Neuronal stem cell (in vitro differentiated cells): ENCODE results near the gene ERC2.

ENCODE experiments used
- DNase-seq: peaks from one replicate; pipeline ENCODE4 v3.0.0-alpha.2; 2013; ENCODE audit warnings: low spot score
- H2AFZ ChIP-seq: one replicate; pipeline ENCODE4 v1.6.1; 2013; ENCODE audit warnings: mild to moderate bottlenecking, low read length, inconsistent platforms
- H2AK5ac ChIP-seq: 2 replicates; pipeline ENCODE4 v1.6.1; 2013; ENCODE audit warnings: low read depth, mild to moderate bottlenecking, inconsistent platforms, low read length, moderate library complexity, mixed read lengths
- H2BK120ac ChIP-seq: 2 replicates; pipeline ENCODE4 v1.6.1; 2013; ENCODE audit warnings: low read depth, mild to moderate bottlenecking, inconsistent platforms, low read length, moderate library complexity, mixed read lengths
- H2BK12ac ChIP-seq: one replicate; pipeline ENCODE4 v1.6.1; 2013; ENCODE audit warnings: low read length, inconsistent platforms
- H2BK15ac ChIP-seq: 2 replicates; pipeline ENCODE4 v1.6.1; 2013; ENCODE audit warnings: mild to moderate bottlenecking, low read length, inconsistent platforms, mixed read lengths
- H2BK5ac ChIP-seq: one replicate; pipeline ENCODE4 v1.6.1; 2013; ENCODE audit warnings: inconsistent platforms, mild to moderate bottlenecking, low read length, moderate library complexity
- H3K14ac ChIP-seq: one replicate; pipeline ENCODE4 v1.6.1; 2013; ENCODE audit warnings: low read length, inconsistent platforms
- H3K18ac ChIP-seq: 2 replicates; pipeline ENCODE4 v1.6.1; 2013; ENCODE audit warnings: low read length, inconsistent platforms
- H3K23ac ChIP-seq: 2 replicates; pipeline ENCODE4 v1.6.1; 2013; ENCODE audit warnings: low read depth, mild to moderate bottlenecking, mixed read lengths, low read length, inconsistent platforms; ENCODE audit not compliant: poor library complexity
- H3K27ac ChIP-seq: replicated peaks from 3 replicates; pipeline ENCODE4 v1.5.1; 2013; ENCODE audit warnings: low read length, inconsistent platforms
- H3K27me3 ChIP-seq, 3 experiments: 2 replicates each; pipeline ENCODE4 v1.6.1; 2013; ENCODE audit warnings: low read length in 3 of 3, mild to moderate bottlenecking in 2 of 3, inconsistent platforms in 1 of 3, low read depth in 1 of 3, mixed read lengths in 1 of 3, moderate library complexity in 1 of 3; ENCODE audit not compliant: control insufficient read depth in 3 of 3, insufficient read depth in 3 of 3
- H3K36me3 ChIP-seq, 2 donors: replicated peaks in 1 of 2; 2 replicates each; pipeline ENCODE4 v1.6.1; 2013; ENCODE audit warnings: low read length in 2 of 2; ENCODE audit not compliant: control insufficient read depth in 2 of 2, insufficient read depth in 2 of 2
- H3K4ac ChIP-seq: 2 replicates; pipeline ENCODE4 v1.6.1; 2013; ENCODE audit warnings: inconsistent platforms, mild to moderate bottlenecking, low read length, moderate library complexity
- H3K4me1 ChIP-seq, 2 donors: 1 replicate in 1 of 2; 2 replicates in 1 of 2; pipeline ENCODE4 v1.6.1; 2013; ENCODE audit warnings: low read length in 2 of 2, low read depth in 1 of 2; ENCODE audit not compliant: control insufficient read depth in 2 of 2, insufficient read depth in 1 of 2
- H3K4me2 ChIP-seq: one replicate; pipeline ENCODE4 v1.6.1; 2013; ENCODE audit warnings: mild to moderate bottlenecking, low read length, inconsistent platforms; ENCODE audit not compliant: insufficient read depth, poor library complexity, severe bottlenecking
- H3K4me3 ChIP-seq, 2 donors: 2 replicates each; pipeline ENCODE4 v1.5.1; 2013; ENCODE audit warnings: low read length in 2 of 2, mild to moderate bottlenecking in 2 of 2, inconsistent platforms in 1 of 2, moderate library complexity in 1 of 2
- H3K79me1 ChIP-seq: one replicate; pipeline ENCODE4 v1.6.1; 2013; ENCODE audit warnings: low read depth, mild to moderate bottlenecking, inconsistent platforms, low read length, moderate library complexity
- H3K9ac ChIP-seq: one replicate; pipeline ENCODE4 v1.6.1; 2013; ENCODE audit warnings: mild to moderate bottlenecking, low read depth, low read length, inconsistent platforms; ENCODE audit not compliant: poor library complexity
- H3K9me3 ChIP-seq, 2 donors: replicated peaks in 1 of 2; 2 replicates each; pipeline versions ENCODE3 to v1.6.1; 2013; ENCODE audit warnings: low read length in 2 of 2, mild to moderate bottlenecking in 2 of 2, inconsistent platforms in 1 of 2, low read depth in 1 of 2, mixed read lengths in 1 of 2, moderate library complexity in 1 of 2; ENCODE audit not compliant: control insufficient read depth in 2 of 2, insufficient read depth in 1 of 2
- H4K8ac ChIP-seq: one replicate; pipeline ENCODE4 v1.6.1; 2013; ENCODE audit warnings: low read depth, mild to moderate bottlenecking, inconsistent platforms, low read length, moderate library complexity
- H4K91ac ChIP-seq: one replicate; pipeline ENCODE4 v1.6.1; 2013; ENCODE audit warnings: low read length, low read depth, mild to moderate bottlenecking, inconsistent platforms; ENCODE audit not compliant: poor library complexity
- WGBS, 2 donors: extraction: QIAGEN DNeasy Blood & Tissue Kit; methylation state at CpG; one replicate each; pipeline ENCODE4 v1.1.7; 2013; ENCODE audit warnings: missing lambda C conversion rate in 2 of 2, mixed read lengths in 1 of 2; ENCODE audit not compliant: insufficient read length in 2 of 2, insufficient replicate concordance in 1 of 2; ENCODE audit errors: extremely low coverage in 2 of 2; 5-methylcytosine and 5-hydroxymethylcytosine counted together

Gene ERC2

DNA sequence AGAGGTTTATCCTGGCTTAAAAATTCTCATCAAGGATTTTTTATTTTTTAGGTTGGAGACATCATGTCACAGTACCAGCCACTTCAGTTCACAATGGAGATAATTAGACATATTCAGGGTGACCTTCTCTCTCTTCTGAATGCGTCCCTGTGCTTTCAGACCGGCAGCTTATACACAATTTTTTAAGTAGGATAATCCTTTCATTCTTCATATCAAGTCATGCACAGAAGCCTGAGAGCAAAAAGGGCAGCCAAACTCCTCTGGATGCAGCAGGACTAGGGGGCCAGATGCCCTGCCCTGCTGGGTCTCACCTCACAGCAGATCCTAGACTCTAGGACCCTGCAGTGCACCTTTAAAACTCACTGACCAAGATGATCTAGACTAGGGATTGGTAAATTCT is 210.4 kb downstream of the ERC2 start:
- no peak overlapping the region for H2BK120ac ChIP-seq
- H3K4me1 ChIP-seq, result no peaks in the 10 kb centered on the region
- no peak overlapping the region for H3K18ac ChIP-seq
- no peak for DNase-seq
- no CpG with 5 or more reads among the region's 2 CpGs for WGBS, 2 donors
- no peak overlapping the region for H2BK12ac ChIP-seq
- no peak overlapping the region for H3K4me2 ChIP-seq
- no peak overlapping the region for H3K4me3 ChIP-seq
- H4K8ac ChIP-seq, result no peak overlapping the region
- no peak overlapping the region for H2AFZ ChIP-seq
- peaks cover 2% of the 10 kb centered on the region for H3K79me1 ChIP-seq
- no peak overlapping the region for H3K27ac ChIP-seq
- no peaks in the 10 kb centered on the region for H3K27me3 ChIP-seq
- H3K36me3 ChIP-seq, result no peaks in the 10 kb centered on the region
- H3K23ac ChIP-seq, result no peak overlapping the region
- no peak overlapping the region for H2BK15ac ChIP-seq
- no peak overlapping the region for H3K14ac ChIP-seq
- no peak overlapping the region for H2BK5ac ChIP-seq
- no peak overlapping the region for H4K91ac ChIP-seq
- peaks cover 0 to 2% of the 10 kb centered on the region in 2 donors for H3K9me3 ChIP-seq
- no peak overlapping the region for H2AK5ac ChIP-seq
- H3K4ac ChIP-seq, result no peak overlapping the region
- no peak overlapping the region for H3K9ac ChIP-seq

GRCh38 chr3:56254835-56255234 is 213.4 kb downstream of the ERC2 start:
- H3K9ac ChIP-seq, result no peak overlapping the region
- no peak overlapping the region for H3K4me2 ChIP-seq
- no peaks in the 10 kb centered on the region for H3K36me3 ChIP-seq
- H3K79me1 ChIP-seq, result no peaks in the 10 kb centered on the region
- no peaks in the 10 kb centered on the region for H3K4me1 ChIP-seq
- no peak overlapping the region for H4K91ac ChIP-seq
- no peak overlapping the region for H2BK120ac ChIP-seq
- no peak overlapping the region for H4K8ac ChIP-seq
- H2AK5ac ChIP-seq, result no peak overlapping the region
- no peaks in the 10 kb centered on the region for H3K27me3 ChIP-seq
- no peak overlapping the region for H2BK5ac ChIP-seq
- H3K9me3 ChIP-seq, result no peaks in the 10 kb centered on the region
- no peak overlapping the region for H2BK15ac ChIP-seq
- H3K4ac ChIP-seq, result no peak overlapping the region
- WGBS, 2 donors, result no CpG with 5 or more reads among the region's 3 CpGs
- no peak overlapping the region for H3K4me3 ChIP-seq
- no peak overlapping the region for H2AFZ ChIP-seq
- H3K27ac ChIP-seq, result no peak overlapping the region
- no peak overlapping the region for H3K23ac ChIP-seq
- H2BK12ac ChIP-seq, result no peak overlapping the region
- H3K18ac ChIP-seq, result no peak overlapping the region
- no peak for DNase-seq
- H3K14ac ChIP-seq, result no peak overlapping the region

DNA sequence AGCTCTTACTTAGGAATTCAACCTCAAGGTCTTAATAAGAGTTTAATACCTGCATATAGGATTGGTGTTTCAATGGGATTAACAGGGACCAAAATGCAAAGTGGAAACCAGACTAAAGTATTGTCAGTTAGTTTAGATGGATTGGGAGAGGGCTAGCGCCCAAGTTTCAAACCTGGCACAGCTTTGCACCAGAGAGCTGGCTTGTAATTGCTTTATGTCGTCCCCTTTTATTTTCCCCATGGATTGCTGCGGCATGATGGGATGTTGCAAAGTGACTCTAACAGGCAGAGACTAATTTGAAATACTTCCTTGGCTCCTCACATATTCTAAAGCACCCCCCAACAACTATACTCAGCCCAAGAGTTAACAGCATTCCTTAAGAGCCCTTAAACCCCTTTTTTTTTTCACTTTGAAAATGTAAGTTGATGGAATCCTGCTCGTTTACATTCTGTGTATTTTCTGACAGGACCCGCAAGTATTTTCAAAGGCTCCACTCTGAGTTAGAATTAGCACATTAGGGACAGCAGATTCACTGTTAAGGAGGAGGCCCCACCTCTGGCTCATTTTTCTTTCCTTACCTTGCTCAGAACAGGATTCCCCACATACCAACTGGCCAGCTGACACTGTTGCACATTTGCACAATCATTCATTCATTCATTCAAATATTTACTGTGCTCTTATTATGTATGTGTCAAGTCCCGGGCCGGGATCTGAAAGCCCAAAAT is 214.2 kb downstream of the ERC2 start:
- no peak for DNase-seq
- Histone ChIP-seq H3K27ac (no peak overlapping the region), H2AFZ (no peak overlapping the region), H3K14ac (no peak overlapping the region), H3K9ac (no peak overlapping the region), H3K4me3 (no peak overlapping the region), H3K9me3 (no peaks in the 10 kb centered on the region), H2BK120ac (no peak overlapping the region), H2BK12ac (no peak overlapping the region), H3K4me1 (no peaks in the 10 kb centered on the region), H4K91ac (no peak overlapping the region), H3K36me3 (no peaks in the 10 kb centered on the region), H3K4ac (no peak overlapping the region), H3K79me1 (no peaks in the 10 kb centered on the region), H3K4me2 (no peak overlapping the region), H3K23ac (no peak overlapping the region), H2AK5ac (no peak overlapping the region), H3K18ac (no peak overlapping the region), H2BK15ac (no peak overlapping the region), H4K8ac (no peak overlapping the region), H3K27me3 (no peaks in the 10 kb centered on the region), H2BK5ac (no peak overlapping the region)
- no CpG with 5 or more reads among the region's 7 CpGs for WGBS, 2 donors

DNA sequence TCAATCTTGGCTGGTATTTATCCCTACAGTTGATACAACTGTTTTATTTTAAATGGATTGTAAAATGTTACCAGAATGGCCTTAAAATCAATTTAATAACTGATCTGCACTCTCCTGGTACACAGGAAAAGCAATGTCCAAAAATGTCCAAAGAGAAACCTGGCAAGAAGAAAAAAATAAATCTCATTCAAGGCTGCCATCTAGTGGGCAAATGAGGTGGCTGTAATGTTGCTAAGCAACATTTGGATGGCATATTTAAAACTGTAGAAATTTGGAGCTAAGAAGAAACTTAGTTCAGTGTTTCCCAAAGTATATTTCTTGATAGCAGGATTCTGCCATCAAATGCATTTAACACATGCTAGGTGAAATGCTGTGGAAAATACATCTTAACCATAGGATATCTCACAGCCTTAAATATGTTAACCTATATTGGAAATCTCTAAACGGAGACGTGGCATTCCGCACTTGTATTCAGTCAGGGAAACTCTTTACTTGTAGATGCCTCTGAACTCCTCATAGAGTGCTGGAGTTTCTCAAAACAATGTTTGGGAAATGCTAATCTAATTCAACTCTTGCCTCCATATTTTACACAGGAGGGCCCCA is 216.8 kb downstream of the ERC2 start:
- H3K9me3 ChIP-seq, result no peaks in the 10 kb centered on the region
- no peak overlapping the region for H3K9ac ChIP-seq
- H2BK15ac ChIP-seq, result no peak overlapping the region
- no peaks in the 10 kb centered on the region for H3K4me1 ChIP-seq
- no peak overlapping the region for H3K23ac ChIP-seq
- H3K4me3 ChIP-seq, result no peak overlapping the region
- H3K4ac ChIP-seq, result no peak overlapping the region
- no peak overlapping the region for H3K27ac ChIP-seq
- no peak overlapping the region for H2BK12ac ChIP-seq
- H3K27me3 ChIP-seq, result no peaks in the 10 kb centered on the region
- no peaks in the 10 kb centered on the region for H3K79me1 ChIP-seq
- H2BK5ac ChIP-seq, result no peak overlapping the region
- no peak overlapping the region for H3K14ac ChIP-seq
- no peak overlapping the region for H2AFZ ChIP-seq
- WGBS, 2 donors, result no CpG with 5 or more reads among the region's 3 CpGs
- no peak overlapping the region for H3K18ac ChIP-seq
- peak; percentile 35 for DNase-seq
- H3K4me2 ChIP-seq, result no peak overlapping the region
- H2AK5ac ChIP-seq, result no peak overlapping the region
- H4K91ac ChIP-seq, result no peak overlapping the region
- H3K36me3 ChIP-seq, result no peaks in the 10 kb centered on the region
- H4K8ac ChIP-seq, result no peak overlapping the region
- no peak overlapping the region for H2BK120ac ChIP-seq
